HG03064 (cell line): ENCODE measurements around the gene LRP5.
"Not testable (repeated sequence)": the region's sequence is repeated elsewhere in the genome, so short reads cannot be mapped to it uniquely, and the experiment has no call there.

Experiments used
- ATAC-seq: cut with Tn5 transposase; IDR thresholded peaks from one replicate; pipeline ENCODE4 v1.9.1; 2021; ENCODE audit warnings: low read depth; ENCODE audit not compliant: unreplicated experiment

LRP5 gene

GRCh38 chr11:68279676-68280075 is 32.7 kb upstream of the LRP5 start:
- no peak for ATAC-seq

GRCh38 chr11:68282141-68282860 is 30.1 kb upstream of the LRP5 start:
- no peak for ATAC-seq

GRCh38 chr11:68282861-68283230 is 29.5 kb upstream of the LRP5 start:
- no peak for ATAC-seq

- not testable (repeated sequence) for ATAC-seq
These were observed 27.8 kb upstream of the LRP5 start for GRCh38 chr11:68284588-68284987.

GRCh38 chr11:68287419-68287818 is 25.0 kb upstream of the LRP5 start:
- ATAC-seq: no peak

- ATAC-seq: no peak
These were observed 22.9 kb upstream of the LRP5 start for GRCh38 chr11:68289456-68289855.

- ATAC-seq: no peak
These were observed 18.7 kb upstream of the LRP5 start for GRCh38 chr11:68293708-68294107.

- ATAC-seq: no peak
These were observed 17.1 kb upstream of the LRP5 start for GRCh38 chr11:68295271-68295670.

- no peak for ATAC-seq
These were observed 16.5 kb upstream of the LRP5 start for GRCh38 chr11:68295940-68296339.

GRCh38 chr11:68296344-68297051 is 15.9 kb upstream of the LRP5 start:
- ATAC-seq: no peak

GRCh38 chr11:68297052-68297378 is 15.4 kb upstream of the LRP5 start:
- no peak for ATAC-seq

GRCh38 chr11:68297494-68297811 is 14.9 kb upstream of the LRP5 start:
- no peak for ATAC-seq

GRCh38 chr11:68297812-68298658 is 14.4 kb upstream of the LRP5 start:
- ATAC-seq: no peak

GRCh38 chr11:68298659-68299516 is 13.5 kb upstream of the LRP5 start:
- ATAC-seq: no peak

- ATAC-seq: not testable (repeated sequence)
These were observed 12.9 kb upstream of the LRP5 start for GRCh38 chr11:68299517-68299879.

GRCh38 chr11:68300076-68300830 is 12.1 kb upstream of the LRP5 start:
- no peak for ATAC-seq

GRCh38 chr11:68302256-68302655 is 10.1 kb upstream of the LRP5 start:
- no peak for ATAC-seq

- ATAC-seq: no peak
These were observed 9.7 kb upstream of the LRP5 start for GRCh38 chr11:68302670-68303069.

- no peak for ATAC-seq
These were observed 9.3 kb upstream of the LRP5 start for GRCh38 chr11:68303083-68303482.
